Panc1 (cell line): ENCODE data around the gene COMTD1.

Experiments used
- CTCF ChIP-seq: fragments of 450-650 bp; IDR thresholded peaks from 2 replicates; pipeline ENCODE4 v1.5.1; 2017; ENCODE audit warnings: mild to moderate bottlenecking
- POLR2AphosphoS5 ChIP-seq: IDR thresholded peaks from 2 replicates; pipeline ENCODE4 v1.6.1; 2012; ENCODE audit warnings: mild to moderate bottlenecking, low read depth, low read length, moderate library complexity
- REST ChIP-seq, 2 experiments: IDR thresholded peaks; 2 replicates each; pipeline ENCODE4 v1.6.1; 2011 to 2012; ENCODE audit warnings: low read depth in 2 of 2, control low read depth in 1 of 2, low read length in 1 of 2, mild to moderate bottlenecking in 1 of 2, moderate library complexity in 1 of 2; ENCODE audit not compliant: insufficient read depth in 1 of 2
- SIN3A ChIP-seq: IDR thresholded peaks from 2 replicates; pipeline ENCODE4 v1.6.1; 2012; ENCODE audit warnings: low read depth, mild to moderate bottlenecking, low read length, moderate library complexity, borderline replicate concordance; ENCODE audit not compliant: insufficient read depth
- TCF7L2 ChIP-seq: IDR thresholded peaks from 2 replicates; pipeline ENCODE4 v1.6.1; 2011; ENCODE audit warnings: mild to moderate bottlenecking, low read depth, low read length, inconsistent platforms

GRCh38 chr10:75197066-75197465 is 38.7 kb downstream of the COMTD1 start:
- TF ChIP-seq CTCF (no peak), TCF7L2 (no peak), REST (IDR thresholded peaks at IDR 0.05; ENCODE audit: insufficient read depth in 1 of 2, low read depth in 2 of 2, low read length in 1 of 2) (no peak), SIN3A (no peak), POLR2AphosphoS5 (no peak)
